Measurements from ENCODE around the gene ZNF358. TPM values are rescaled to one million over a fixed set of nuclear protein-coding genes. Genes with fewer than 3 reads are reported as not detected.

Gene ZNF358
- total RNA-seq, 1 donor: 33.9 TPM

DNA sequence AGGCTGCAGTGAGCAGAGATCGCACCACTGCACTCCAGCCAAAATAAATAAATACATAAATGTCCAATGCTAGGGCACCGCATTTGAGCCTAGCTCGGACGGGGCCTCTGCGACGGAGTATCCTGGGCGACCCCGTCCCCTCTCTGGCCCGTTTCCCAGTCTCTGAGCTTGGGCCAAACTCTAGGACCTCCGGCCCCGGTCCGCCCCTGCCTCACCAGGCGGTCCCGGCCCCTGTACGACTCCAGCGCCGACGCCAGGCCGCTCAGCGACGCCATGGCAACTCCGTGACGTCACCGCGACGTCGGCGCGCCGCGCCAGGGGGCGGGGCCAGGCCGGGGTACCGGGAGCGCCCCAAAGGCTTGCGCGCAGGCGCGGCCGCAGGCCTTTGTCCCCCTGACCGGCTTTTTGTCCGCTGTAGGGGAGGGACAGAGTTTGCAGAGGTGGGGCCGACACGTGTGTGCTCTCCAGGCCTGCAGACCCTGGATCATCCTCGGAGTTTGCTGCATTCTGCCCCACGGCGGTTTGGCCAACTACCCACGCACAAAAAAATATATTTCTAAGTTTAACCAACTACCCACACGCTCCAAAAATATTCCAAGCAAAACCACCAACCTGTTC is 27.1 kb upstream of the ZNF358 start, which contains the start of gene PEX11G:
Gene PEX11G (minus strand): TSS at position 300 of the 618 bp plus-strand sequence. CDS start 25 bp downstream, at position 275.
- peak; percentile 83 for DNase-seq (ENCODE audit: low read depth)
- TF ChIP-seq, protein P1, sequence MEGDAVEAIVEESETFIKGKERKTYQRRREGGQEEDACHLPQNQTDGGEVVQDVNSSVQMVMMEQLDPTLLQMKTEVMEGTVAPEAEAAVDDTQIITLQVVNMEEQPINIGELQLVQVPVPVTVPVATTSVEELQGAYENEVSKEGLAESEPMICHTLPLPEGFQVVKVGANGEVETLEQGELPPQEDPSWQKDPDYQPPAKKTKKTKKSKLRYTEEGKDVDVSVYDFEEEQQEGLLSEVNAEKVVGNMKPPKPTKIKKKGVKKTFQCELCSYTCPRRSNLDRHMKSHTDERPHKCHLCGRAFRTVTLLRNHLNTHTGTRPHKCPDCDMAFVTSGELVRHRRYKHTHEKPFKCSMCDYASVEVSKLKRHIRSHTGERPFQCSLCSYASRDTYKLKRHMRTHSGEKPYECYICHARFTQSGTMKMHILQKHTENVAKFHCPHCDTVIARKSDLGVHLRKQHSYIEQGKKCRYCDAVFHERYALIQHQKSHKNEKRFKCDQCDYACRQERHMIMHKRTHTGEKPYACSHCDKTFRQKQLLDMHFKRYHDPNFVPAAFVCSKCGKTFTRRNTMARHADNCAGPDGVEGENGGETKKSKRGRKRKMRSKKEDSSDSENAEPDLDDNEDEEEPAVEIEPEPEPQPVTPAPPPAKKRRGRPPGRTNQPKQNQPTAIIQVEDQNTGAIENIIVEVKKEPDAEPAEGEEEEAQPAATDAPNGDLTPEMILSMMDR (IDR thresholded peaks at IDR 0.05; ENCODE audit: insufficient read depth, low read length): no peak
- peak within 1 kb of the TSS; percentile 80 for H3K4me3 ChIP-seq (ENCODE audit: low read depth, low read length)

DNA sequence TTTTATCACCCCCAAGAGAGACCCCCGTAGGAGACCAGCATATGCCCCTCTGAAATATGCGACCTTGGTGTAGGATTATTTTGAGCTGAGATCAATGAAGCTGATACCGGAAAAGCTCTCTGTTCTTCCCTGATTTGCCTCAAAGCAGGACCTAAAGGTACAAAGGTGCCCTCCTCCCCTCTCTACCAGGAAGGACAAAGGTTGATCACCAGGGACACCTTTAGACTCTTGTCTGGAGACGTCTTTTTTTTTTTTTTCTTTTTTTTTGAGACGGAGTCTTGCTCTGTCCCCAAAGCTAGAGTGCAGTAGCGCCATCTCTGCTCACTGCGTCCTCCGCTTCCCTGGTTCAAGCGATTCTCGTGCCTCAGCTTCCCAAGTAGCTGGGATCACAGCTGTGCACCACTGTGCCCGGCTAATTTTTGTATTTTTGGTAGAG is 26.3 kb upstream of the ZNF358 start:
- TF ChIP-seq, protein P1 (IDR thresholded peaks at IDR 0.05; ENCODE audit: insufficient read depth, low read length): no peak
- H3K4me3 ChIP-seq (ENCODE audit: low read depth, low read length): no peak overlapping the region
- no peak for DNase-seq (ENCODE audit: low read depth)

DNA sequence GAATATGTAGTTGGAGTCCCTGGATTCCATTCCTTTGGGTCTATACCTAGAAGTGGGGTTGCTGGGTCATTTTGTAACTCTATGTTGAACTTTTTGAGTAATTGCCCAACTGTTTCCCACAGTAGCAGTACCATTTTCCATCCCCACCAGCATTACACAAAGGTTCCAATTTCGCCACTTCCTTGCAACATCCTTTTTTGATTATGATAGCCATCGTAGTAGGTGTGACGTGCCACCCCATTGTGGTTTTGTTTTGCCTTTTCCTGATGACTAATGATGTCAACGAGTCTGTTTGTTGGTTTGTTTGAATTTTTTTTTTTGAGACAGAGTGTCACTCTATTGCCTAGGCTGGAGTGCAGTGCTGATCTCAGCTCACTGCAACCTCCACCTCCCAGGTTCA is 23.8 kb upstream of the ZNF358 start:
- TF ChIP-seq, protein P1 (IDR thresholded peaks at IDR 0.05; ENCODE audit: insufficient read depth, low read length): no peak
- DNase-seq (ENCODE audit: low read depth): no peak
- no peak overlapping the region for H3K4me3 ChIP-seq (ENCODE audit: low read depth, low read length)

DNA sequence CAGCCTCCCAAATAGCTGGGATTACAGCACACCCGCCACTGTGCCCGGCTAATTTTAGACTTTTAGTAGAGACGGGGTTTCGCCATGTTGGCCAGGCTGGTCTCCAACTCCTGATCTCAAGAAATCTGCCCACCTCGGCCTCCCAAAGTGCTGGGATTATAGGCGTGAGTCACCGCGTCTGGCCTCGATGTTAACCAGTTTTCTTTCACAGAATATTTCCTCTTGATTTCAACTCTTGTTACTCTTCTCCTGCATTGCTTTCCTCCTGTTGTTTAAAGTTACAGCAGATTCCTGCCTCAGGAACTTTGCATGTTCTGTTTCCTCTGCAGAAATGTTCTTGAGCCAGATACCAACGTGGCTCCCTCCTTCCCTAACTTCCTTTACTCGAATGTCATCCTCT is 23.3 kb upstream of the ZNF358 start:
- no peak overlapping the region for H3K4me3 ChIP-seq (ENCODE audit: low read depth, low read length)
- no peak for DNase-seq (ENCODE audit: low read depth)
- TF ChIP-seq, protein P1 (IDR thresholded peaks at IDR 0.05; ENCODE audit: insufficient read depth, low read length): no peak

DNA sequence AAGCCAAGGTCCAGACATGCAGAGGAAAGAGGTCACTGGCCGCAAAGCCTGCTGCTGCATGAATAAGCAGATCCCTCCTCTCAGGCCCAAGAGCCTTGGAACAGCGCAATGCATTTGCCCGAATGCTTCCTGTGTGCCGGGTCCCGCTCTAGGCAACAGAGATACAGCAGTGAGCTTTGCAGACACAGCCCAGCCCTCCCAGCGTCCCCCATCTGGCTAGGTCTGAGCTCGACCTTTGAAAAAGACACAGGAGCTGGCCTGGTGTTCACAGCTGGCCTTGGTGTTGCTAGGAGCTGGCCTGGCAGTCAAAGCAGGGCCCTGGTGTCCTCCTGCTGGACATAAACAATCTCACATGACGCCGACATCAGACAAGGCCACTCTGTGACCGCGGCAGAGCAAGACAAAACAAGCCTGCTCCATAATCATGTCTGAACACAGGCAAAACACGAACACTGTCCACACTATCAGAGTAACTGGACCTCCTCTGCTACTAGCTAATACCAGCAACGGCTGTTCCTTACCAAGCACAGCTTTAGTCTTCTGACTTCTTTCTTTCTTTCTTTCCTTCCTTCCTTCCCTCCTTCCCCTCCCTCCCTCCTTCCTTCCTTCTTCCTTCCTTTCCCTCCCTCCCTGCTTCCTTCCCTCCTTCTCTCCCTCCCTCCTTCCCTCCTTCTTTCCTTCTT is 21.3 kb upstream of the ZNF358 start:
- peak; percentile 58 for DNase-seq (ENCODE audit: low read depth)
- TF ChIP-seq, protein P1 (IDR thresholded peaks at IDR 0.05; ENCODE audit: insufficient read depth, low read length): peak; percentile 41
- no peak overlapping the region for H3K4me3 ChIP-seq (ENCODE audit: low read depth, low read length)

DNA sequence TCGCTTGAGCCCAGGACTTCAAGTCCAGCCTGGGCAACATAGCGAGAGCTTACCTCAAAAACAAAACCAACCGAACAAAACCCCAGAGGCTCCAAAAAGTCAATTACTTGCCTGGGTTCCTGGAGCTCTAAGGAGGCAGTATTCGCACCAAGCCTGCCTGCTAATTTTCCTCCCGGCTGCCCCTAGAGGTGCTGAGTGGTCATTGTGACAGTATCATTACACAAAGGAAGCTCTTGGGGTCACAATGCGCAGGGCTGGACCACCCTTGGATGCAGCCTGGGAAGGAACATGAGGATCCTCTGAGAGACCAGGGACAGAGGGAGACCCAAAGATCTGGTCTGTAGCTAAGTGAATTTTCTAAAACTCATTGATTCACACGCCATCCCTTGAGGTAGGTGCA is 18.6 kb upstream of the ZNF358 start:
- TF ChIP-seq, protein P1 (IDR thresholded peaks at IDR 0.05; ENCODE audit: insufficient read depth, low read length): peak; percentile 65
- no peak for DNase-seq (ENCODE audit: low read depth)
- H3K4me3 ChIP-seq (ENCODE audit: low read depth, low read length): no peak overlapping the region
